ENCODE measurements around the gene CHST11.

The CHST11 gene

GRCh38 chr12:104720339-104721038 lies 263.7 kb downstream of the CHST11 start:
- DNase-seq (ENCODE audit: low read depth): peak; percentile 46

GRCh38 chr12:104721039-104721405 lies 264.3 kb downstream of the CHST11 start:
- no peak for DNase-seq (ENCODE audit: low read depth)

GRCh38 chr12:104721936-104722335 lies 265.2 kb downstream of the CHST11 start:
- no peak for DNase-seq (ENCODE audit: low read depth)

- no peak for DNase-seq (ENCODE audit: low read depth)
Observed at GRCh38 chr12:104722601-104723534, 266.1 kb downstream of the CHST11 start.

- no peak for DNase-seq (ENCODE audit: low read depth)
Observed at GRCh38 chr12:104723895-104724294, 267.1 kb downstream of the CHST11 start.

- no peak for DNase-seq (ENCODE audit: low read depth)
Observed at GRCh38 chr12:104724992-104725585, 268.3 kb downstream of the CHST11 start.

- no peak for DNase-seq (ENCODE audit: low read depth)
Observed at GRCh38 chr12:104725610-104726009, 268.9 kb downstream of the CHST11 start.

GRCh38 chr12:104727726-104728465 lies 271.1 kb downstream of the CHST11 start:
- DNase-seq (ENCODE audit: low read depth): no peak

- DNase-seq (ENCODE audit: low read depth): no peak
Observed at GRCh38 chr12:104729091-104729490, 272.3 kb downstream of the CHST11 start.

GRCh38 chr12:104729610-104730446 lies 273.1 kb downstream of the CHST11 start:
- no peak for DNase-seq (ENCODE audit: low read depth)

GRCh38 chr12:104730763-104731162 lies 274.0 kb downstream of the CHST11 start:
- DNase-seq (ENCODE audit: low read depth): no peak

- no peak for DNase-seq (ENCODE audit: low read depth)
Observed at GRCh38 chr12:104733717-104734175, 277.0 kb downstream of the CHST11 start.

- no peak for DNase-seq (ENCODE audit: low read depth)
Observed at GRCh38 chr12:104734541-104735095, 277.9 kb downstream of the CHST11 start.

GRCh38 chr12:104735801-104736200 lies 279.1 kb downstream of the CHST11 start:
- no peak for DNase-seq (ENCODE audit: low read depth)

GRCh38 chr12:104736307-104736706 lies 279.6 kb downstream of the CHST11 start:
- DNase-seq (ENCODE audit: low read depth): peak; percentile 91

- no peak for DNase-seq (ENCODE audit: low read depth)
Observed at GRCh38 chr12:104737113-104737512, 280.4 kb downstream of the CHST11 start.

GRCh38 chr12:104737791-104738301 lies 281.1 kb downstream of the CHST11 start:
- no peak for DNase-seq (ENCODE audit: low read depth)

- no peak for DNase-seq (ENCODE audit: low read depth)
Observed at GRCh38 chr12:104738331-104738730, 281.6 kb downstream of the CHST11 start.

GRCh38 chr12:104738776-104739642 lies 282.3 kb downstream of the CHST11 start:
- DNase-seq (ENCODE audit: low read depth): no peak

GRCh38 chr12:104740668-104741067 lies 283.9 kb downstream of the CHST11 start:
- no peak for DNase-seq (ENCODE audit: low read depth)

Data from fibroblast of gingiva (primary cell).